ENCODE data around the gene KRT71. TPM values are rescaled to one million over a fixed set of nuclear protein-coding genes. Genes with fewer than 3 reads are reported as not detected.
"Not testable (repeated sequence)": the region's sequence is repeated elsewhere in the genome, so short reads cannot be mapped to it uniquely, and the experiment has no call there.

Gene KRT71
- total RNA-seq (2014; rRNA removed; shearing (Covaris generic)): not detected in 2 replicates

DNA sequence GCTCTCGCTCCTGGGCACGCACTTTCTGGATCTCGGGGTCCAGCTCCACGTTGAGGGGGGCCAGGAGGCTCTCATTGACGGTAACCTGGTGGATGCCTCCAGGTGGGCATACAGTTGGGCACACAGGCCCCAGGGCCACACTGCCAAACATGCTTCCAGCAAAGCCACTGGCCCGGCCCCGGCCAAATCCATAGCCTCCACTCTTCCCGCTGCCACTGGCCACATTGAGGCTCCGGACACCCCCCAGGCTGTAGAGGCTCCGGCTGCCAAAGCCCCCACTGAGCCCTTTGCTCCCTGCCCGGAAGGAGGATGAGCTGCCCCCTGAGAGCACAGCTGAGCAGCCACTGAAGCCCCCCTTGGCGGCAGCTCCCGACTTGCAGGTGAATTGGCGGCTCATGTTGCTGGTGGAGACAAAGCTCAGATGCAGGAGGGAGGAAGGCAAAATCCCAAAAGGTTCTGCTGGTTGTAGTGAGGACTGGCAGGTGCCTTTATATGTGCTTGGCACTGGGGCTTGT, at the start of gene KRT71:
Gene KRT71, minus strand, starts transcription at position 465 of the 515 bp plus-strand sequence. Its CDS starts 68 bp downstream, at position 397.
- no peak for DNase-seq (ENCODE audit: low read depth)

DNA sequence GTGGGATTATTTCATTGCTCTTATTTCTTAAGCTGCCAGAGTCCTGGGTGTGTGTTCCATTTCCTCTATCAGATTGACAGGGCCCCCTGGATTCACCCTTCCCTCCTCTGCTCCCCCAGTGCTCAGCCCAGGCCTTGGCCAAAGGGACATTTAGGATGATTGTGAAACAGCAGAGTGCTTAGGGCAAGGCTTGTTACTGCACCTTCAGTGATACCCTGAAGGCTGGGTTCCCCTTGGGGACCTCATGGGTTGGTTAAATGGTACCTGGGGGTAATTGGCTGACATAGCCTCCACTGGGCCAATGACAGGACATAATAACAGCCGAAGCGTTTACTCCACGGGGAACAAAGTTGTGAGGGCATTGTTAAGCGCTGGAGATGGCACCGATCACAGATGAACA, 49.6 kb upstream of the KRT71 start:
- no peak for DNase-seq (ENCODE audit: low read depth)

DNA sequence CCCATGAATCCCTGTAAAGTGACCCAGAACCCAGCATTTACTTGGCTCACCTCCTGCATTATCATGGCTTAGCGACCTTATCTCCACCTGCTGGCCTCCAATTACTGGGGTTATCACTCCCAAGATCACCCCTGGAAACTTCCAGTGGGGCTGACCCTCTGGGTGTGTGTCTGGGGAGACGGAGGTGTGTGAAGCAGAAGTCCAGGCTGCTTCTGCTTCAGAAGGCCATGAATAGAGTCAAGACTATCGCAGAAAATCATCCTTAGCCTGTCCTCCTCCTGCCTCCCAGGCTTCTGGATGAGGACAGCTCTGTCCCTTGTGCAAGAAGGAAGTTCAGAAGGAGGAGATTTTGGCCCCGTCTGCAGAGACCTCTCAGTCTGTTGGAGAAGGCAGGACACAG, 48.7 kb upstream of the KRT71 start:
- DNase-seq (ENCODE audit: low read depth): no peak

DNA sequence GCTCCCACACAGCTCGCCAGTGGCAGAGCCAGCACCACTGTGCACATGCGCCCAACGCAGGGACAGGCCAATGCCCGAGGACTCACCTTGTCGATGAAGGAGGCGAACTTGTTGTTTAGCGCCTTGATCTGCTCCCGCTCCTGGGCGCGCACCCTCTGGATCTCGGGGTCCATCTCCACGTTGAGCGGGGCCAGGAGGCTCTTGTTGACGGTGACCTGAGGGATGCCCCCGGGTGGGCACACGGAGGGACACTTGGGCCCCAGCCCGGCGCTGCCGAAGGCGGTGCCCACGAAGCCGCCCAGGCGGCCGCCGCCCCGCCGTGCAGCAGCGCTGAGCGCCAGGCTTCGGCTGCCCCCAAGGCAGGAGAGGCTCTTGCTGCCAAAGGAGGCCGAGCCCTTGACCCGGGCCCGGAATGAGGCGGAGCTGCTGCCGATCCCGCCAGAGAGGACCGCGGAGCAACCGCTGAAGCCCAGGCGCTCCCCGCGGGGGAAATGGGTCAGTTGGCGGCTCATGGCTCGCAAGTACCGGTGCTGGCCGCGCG, 48.1 kb upstream of the KRT71 start, which contains the start of gene KRT72:
Gene KRT72, minus strand, starts transcription at position 523 of the 541 bp plus-strand sequence. Its CDS starts 11 bp downstream, at position 512.
- no peak for DNase-seq (ENCODE audit: low read depth)

DNA sequence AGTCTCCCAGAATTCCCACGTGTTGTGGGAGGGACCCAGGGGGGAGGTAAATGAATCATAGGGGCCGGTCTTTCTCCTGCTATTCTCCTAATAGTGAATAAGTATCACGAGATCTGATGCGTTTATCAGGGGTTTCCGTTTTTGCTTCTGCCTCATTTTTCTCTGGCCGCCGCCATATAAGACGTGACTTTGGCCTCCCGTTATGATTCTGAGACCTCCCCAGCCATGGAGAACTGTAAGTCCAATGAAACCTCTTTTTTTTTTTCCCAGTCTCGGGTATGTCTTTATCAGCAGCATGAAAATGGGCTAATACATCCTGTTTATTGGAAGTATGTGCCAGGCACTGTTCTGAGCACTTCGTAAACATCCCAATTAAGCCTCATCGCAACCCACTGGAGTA, 47.5 kb upstream of the KRT71 start:
- DNase-seq (ENCODE audit: low read depth): no peak

DNA sequence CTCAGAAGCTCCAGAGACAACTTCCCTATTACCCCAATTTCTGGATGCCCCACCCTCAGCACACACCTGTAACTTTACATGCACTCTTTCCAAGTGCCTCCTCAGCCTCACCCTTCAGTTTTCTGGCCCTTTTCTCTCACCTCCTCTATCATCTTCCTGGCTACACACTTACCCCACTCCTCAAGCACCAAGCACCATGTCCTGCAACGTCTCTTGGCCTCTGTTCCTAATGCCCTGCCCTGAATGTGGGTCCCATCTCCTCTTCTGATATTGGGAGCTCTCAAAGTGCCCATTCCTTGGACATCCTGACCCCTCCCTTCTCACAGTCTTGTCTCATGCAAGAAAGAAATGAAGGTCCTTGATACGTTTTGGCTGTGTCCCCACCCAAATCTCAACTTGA, 47.1 kb upstream of the KRT71 start:
- no peak for DNase-seq (ENCODE audit: low read depth)

DNA sequence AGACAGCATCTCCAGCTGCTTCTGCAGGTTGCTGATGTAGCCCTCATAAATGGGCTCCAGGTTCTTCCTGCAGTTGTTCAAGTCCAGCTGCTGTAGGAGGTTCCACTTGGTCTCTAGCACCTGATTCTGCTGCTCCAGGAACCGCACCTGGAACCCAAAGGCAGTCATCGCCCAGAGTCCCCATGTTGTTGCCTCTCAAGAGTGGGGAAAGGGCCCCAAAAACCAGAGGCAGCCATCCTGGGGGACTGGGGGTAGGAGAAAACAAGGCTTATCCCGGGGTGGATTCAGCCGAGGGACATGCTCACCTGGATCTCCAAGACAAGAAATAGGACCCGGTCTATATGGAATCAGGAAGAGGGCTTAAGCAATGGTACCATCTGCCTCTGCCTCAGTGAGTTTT, 46.0 kb upstream of the KRT71 start:
- DNase-seq (ENCODE audit: low read depth): no peak

DNA sequence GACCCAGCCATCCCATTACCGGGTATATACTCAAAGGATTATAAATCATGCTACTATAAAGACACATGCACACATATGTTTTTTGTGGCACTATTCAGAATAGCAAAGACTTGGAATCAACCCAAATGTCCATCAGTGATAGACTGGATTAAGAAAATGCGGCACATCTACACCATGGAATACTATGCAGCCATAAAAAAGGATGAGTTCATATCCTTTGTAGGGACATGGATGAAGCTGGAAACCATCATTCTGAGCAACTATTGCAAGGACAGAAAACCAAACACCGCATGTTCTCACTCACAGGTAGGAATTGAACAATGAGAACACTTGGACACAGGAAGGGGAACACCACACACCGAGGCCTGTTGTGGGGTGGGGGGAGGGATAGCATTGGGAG, 41.3 kb upstream of the KRT71 start:
- not testable (repeated sequence) for DNase-seq (ENCODE audit: low read depth)

DNA sequence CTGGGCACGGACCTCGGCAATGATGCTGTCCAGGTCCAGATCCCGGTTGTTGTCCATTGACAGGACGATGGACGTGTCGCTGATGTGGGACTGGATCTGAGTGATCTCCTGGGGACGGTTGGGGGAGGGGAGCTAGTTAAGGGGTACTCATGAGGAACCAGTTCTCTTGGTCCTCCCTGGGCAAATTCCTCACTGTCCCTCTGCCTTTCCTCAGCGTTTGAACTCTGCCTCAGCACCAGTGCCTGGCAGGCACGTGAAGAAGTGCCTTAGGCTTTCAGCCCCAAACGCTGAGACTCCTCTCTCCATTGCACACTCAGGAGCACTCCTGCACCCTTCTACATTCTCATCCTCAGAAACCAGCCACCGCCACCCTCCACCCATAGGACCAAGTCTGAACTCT, 38.6 kb upstream of the KRT71 start:
- no peak for DNase-seq (ENCODE audit: low read depth)

DNA sequence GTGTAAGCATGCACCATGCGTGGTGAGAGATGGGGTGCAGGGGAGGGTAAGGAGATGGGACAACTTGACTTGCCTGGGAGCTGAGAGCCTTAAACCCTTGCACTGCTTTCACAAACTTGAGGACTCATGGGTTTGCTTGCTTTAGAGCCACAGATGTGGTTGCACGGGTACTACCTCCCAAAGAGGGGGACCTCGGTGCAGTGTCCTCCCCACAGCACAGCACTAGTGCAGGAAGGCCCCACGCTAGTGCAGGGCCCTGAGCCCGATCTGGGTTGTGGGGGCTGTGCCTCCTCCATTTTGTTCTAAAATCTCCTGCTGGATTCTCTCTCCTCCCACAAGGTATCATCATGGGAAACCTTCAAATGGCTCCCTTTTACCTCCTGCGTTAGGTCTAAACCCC, 37.1 kb upstream of the KRT71 start:
- DNase-seq (ENCODE audit: low read depth): no peak

DNA sequence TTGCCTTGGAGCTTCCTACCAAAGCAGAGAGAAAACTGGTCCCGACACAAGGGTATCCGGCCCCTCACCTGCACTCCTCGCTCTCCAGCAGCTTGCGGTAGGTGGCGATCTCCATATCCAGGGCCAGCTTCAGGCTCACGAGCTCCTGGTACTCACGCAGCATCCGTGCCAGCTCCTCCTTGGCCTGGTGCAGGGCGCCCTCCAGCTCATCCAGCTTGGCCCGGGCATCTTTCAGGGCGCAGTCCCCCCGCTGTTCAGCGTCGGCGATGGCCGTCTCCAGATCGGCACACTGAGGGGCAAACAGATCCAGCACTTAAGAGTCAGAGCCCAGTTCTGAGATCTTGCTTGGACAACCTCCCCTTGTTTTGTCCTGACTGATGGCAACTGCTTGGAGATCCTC, 34.6 kb upstream of the KRT71 start:
- no peak for DNase-seq (ENCODE audit: low read depth)

DNA sequence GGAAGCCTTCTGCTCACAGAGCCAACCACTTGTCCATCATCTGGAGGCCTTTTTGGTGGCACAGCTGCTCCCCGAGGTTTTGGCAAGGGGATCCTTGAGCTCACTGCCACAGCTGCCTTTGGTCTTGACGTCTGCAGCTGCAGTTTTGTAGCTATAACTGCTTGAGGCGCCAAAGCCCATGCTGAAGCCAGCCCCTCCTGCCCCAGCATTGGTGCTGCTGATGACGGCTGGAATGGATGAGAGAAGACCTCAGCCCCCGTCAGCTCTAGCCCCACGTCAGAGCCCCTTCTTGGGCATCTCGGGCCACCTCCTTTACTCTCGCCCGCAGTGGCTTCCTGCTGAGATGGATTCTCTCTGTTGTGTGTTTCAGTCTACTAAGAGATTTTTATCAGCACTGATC, 33.0 kb upstream of the KRT71 start:
- DNase-seq (ENCODE audit: low read depth): no peak

DNA sequence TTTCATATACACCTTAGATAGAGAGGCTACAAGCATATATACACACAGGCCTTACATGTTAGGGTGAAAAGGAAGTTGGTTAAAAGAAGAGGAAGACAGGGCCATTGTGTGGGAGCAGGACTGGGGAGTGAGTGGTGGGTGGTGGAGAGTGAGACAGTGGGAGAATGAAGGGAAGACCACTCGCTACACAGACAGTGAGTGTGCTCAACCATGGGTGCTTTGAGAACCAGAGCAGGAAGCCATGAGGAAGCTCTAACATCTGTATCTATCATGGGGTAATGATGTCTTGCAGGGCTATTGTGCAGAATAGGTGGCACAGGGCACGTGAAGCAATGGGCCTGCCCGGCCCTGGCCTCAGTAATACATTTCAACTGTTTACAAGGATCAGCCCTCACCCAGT, 32.1 kb upstream of the KRT71 start:
- no peak for DNase-seq (ENCODE audit: low read depth)

DNA sequence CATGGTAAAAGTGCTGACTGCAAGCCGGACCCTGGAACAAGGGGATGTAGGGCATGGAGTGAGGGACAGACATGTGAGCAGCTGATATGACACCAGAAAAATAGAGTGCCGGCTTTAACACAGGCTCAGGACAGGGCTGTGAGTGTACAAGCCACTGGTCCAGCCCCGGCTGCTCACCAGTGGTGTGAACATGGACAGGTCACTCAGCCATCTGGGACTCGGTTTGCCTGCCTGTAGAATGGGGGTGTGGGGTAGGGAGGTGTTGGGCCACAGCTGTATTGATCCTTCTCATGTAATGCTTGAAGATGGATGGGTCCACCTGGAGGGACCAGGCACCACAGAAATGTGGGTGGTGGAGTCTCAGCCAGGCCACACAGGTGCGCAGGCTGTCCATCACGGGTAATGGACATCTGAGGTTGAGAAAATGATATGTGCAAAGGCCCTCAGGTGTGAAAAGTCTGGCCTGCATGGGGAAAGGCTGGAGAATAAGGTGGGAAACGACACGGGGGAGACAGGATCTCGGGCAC, 31.3 kb upstream of the KRT71 start:
- DNase-seq (ENCODE audit: low read depth): no peak

DNA sequence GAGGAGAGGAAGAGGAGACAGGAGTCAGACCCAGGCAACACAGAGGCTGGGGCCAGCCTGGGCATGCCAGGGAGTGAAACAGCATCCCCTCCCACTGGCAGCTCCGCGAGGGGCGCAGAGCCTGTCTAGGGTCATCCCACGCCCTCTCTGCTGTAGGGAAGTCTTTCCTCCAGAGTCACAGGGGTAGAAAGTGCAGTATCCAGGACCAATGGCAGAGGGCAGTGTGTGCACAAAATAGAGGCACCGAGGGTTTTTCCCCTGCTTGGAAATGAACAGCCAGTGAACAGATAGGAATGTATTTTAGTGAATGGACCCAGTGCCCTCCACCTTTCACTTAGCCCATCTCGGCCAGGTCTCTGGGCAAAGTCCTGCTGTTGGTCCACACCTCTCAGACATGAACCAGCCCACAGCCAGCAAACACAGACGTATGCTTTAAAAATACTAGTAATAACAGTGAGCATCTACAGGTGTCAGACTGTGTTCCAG, 30.1 kb upstream of the KRT71 start:
- peak; percentile 72 for DNase-seq (ENCODE audit: low read depth)

DNA sequence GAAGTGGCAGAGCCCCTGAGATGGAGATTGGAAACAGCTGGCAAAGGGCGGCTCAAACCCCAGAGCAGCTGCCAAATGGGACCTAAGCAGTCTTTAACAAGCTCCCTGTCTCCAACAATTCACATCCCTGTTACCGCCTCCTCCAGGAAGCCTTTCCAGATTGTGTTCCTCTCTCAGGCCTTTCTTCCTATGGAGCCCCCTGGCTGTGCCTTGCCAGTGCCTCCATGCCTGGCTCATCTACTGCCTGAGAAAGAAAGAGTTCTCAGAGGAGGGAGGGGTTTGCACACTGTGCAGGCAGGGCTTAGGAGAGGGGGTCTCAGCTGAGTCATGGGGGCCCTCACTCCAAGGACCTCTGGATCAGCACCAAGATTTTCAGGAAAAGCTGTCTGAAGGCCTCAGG, 29.5 kb upstream of the KRT71 start:
- no peak for DNase-seq (ENCODE audit: low read depth)

DNA sequence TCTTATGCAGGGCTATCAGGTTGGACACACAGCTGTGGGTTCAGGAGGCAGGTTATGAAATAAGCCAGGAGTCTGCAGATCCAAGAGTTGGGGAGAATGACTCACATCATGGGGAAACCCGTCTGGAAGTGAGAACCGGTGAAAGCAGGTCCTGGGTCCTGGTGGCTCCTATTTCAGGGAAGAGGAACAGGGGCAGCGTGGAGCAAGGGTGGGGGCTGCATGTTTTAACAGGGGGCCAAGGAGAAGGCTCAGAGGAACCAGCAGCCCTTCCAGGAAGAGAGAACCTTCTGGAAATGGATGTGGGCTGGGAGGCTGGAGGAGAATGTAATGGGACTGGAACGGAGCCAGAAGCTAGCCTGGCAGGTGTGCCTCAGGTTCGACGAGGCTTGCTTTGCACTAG, 28.5 kb upstream of the KRT71 start:
- DNase-seq (ENCODE audit: low read depth): peak; percentile 51

DNA sequence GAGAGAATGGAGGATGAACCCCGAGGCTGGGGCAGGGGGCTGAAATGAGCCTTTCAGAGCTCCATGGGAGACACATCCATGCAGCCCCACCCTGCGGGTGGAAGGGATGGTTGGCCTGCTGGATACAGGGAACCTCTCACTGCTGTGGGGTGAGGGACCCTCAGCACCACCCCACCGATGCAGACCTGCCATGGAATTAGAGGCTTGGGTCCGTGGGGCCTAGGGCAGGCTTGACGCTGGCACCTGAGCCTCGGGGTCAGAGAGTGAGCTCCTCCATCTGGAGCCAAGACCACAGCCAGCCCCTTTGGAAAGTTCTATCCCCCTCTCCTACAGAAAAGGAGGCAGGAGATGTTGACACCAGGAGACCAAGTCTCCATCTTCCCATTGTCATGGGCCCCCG, 28.1 kb upstream of the KRT71 start:
- no peak for DNase-seq (ENCODE audit: low read depth)

DNA sequence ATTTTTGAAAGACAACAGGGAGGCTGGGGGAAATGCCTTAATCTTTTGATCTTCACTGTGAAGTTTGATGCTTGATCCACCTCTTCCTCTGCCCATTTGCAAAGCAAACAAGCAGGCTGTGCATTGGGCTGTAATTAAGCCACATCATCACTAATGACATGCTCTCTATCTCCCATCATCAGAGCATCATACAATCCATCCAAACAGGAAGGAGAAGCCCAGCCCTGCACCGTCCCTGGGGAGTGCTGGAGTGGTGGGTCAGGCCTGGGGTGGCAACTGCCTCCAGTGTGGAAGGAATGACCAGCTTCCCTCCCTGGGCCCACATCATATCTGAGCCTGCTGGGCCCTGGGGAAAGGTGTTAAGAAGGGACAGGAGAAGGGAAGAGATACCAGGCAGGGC, 27.6 kb upstream of the KRT71 start:
- DNase-seq (ENCODE audit: low read depth): no peak

DNA sequence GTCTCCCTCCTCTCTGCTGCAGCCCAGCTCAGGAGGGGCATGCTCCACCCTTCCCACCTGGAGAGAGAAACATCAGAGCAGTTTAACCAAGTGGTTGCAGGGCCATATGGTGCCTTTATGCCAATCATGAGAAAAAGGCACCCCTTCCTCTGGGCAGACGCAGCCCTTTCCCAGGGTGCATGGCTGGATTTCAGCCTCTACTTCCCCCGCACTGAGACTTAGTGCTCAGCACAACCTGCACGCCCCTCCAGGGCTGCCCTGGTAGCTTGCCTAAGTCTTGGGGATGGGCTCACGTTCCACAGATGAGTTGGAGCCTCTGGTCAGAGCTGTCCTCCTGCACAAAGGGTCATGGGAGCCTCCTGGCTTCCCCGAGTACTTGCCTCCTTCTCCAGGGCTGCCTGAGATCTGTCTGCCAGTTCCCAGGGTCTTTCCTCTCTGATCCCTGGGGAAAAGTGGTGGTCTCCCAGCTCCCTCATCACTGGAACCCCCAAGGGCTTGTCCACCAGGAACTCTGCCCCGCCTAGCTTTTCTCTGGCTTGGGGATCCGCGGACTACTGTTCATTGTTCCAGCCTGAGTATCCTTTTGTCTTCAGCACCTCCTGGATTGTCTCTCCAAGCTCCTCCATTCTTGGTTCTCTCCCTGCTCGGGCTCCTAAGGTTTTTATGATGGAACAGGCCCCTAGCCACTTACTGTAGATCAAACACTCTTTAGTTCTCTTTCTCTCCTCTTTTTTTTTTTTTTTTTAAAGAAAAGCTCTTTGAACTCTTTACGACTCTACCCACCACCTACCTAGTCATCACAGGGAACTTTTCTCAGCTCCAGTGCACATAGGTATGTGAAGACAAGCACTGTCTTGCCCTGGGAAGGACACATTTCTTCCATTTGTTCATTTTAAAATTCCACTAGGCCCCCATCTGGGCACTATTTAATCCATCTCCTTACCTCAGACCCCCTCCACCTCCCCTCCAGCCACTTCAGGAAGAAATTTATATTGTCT, 26.8 kb upstream of the KRT71 start:
- DNase-seq (ENCODE audit: low read depth): no peak

DNA sequence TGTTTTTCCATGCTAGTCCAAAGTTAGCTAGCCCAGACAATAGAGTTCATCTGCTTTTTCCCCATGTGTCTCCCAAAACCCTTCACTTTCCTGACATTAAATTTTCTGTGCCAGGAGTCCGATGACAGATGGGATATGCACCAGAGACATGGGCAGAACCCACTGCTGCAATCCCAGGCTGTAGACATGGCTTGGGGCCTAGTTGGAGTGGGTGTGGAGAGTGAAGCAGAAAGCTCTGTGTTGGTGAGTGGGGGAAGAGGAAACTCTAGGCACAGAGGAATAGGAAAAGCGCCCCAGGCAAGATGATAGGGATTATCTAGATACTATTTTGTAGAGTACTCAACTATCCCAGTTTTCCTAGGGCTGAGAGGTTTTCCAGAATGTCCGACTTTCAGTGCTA, 25.5 kb upstream of the KRT71 start:
- DNase-seq (ENCODE audit: low read depth): no peak

DNA sequence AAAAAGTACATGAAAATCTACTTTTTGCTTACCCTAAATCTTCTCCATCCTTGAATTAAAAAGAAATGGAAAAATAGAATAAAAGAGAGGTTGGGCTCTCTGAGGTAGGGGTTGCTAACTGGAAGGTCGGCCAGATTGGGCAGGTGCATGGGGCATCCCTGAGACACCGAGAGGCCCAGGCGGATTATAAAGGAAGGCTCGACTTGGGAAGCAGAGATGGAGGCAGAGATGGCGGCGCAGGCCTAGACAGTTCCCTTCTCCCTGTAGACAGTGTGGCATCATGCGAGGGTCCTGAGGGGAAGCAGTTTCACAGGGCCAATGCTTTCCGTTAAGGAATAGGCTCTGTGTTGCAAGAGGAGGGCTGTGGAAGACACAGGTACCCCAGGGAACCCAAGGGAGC, 24.4 kb upstream of the KRT71 start:
- DNase-seq (ENCODE audit: low read depth): no peak

DNA sequence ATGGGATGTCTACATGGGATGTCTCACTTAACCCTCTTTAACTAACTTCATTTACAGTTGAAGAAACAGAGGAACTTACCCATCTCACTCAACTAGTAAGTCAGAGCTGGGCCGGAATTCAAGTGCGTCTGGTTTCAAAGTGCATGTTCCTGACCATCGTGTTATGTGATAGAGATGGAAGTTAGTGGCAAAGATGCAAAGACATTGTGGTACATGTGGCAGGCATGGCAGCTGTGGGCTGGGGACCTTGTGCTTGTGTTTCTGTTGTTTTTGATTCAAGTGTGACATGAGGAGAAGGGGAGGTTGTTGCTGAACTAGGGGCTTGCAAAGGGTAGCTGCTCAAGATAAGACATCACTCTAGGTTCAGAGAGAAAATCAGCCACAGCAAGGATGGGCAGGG, 23.0 kb upstream of the KRT71 start:
- no peak for DNase-seq (ENCODE audit: low read depth)
